VCaP (cell line): Measurements from ENCODE around the gene OAF.

ENCODE experiments used
- H3K27ac ChIP-seq: fragments of 450-650 bp; 2 replicates; pipeline ENCODE4 v1.5.1; 2017
- CTCF ChIP-seq: fragments of 450-650 bp; conservative IDR thresholded peaks from 2 replicates; pipeline ENCODE4 v1.5.1; 2017; ENCODE audit warnings: mild to moderate bottlenecking, moderate library complexity

The OAF gene

GRCh38 chr11:120198787-120199469, 11.9 kb upstream of the OAF start:
- no peak overlapping the region for H3K27ac ChIP-seq
- TF ChIP-seq CTCF, result no peak

GRCh38 chr11:120199613-120200012, 11.2 kb upstream of the OAF start:
- no peak for TF ChIP-seq CTCF
- H3K27ac ChIP-seq, result no peak overlapping the region

- no peak for TF ChIP-seq CTCF
- H3K27ac ChIP-seq, result no peak overlapping the region
These were observed 10.2 kb upstream of the OAF start for GRCh38 chr11:120200677-120201076.

- no peak for TF ChIP-seq CTCF
- no peak overlapping the region for H3K27ac ChIP-seq
These were observed 9.2 kb upstream of the OAF start for GRCh38 chr11:120201653-120202052.

GRCh38 chr11:120203626-120204025, 7.2 kb upstream of the OAF start:
- H3K27ac ChIP-seq, result no peak overlapping the region
- TF ChIP-seq CTCF, result no peak

GRCh38 chr11:120205596-120206161, 5.2 kb upstream of the OAF start:
- no peak overlapping the region for H3K27ac ChIP-seq
- TF ChIP-seq CTCF, result no peak

- no peak overlapping the region for H3K27ac ChIP-seq
These were observed 3.3 kb upstream of the OAF start for GRCh38 chr11:120207512-120207911.

More at GRCh38 chr11:120207512-120207911, 3.3 kb upstream of the OAF start:
- TF ChIP-seq CTCF, result no peak
